Left lung (tissue), 10 donors: ENCODE data around the gene UST. TPM values are rescaled to one million over a fixed set of nuclear protein-coding genes. Genes with fewer than 3 reads are reported as not detected.

Source experiments
- ATAC-seq: fragments of 200-7000 bp; cut with Tn5 transposase; one replicate; pipeline ENCODE4 v1.9.1; 2020; ENCODE audit warnings: moderate library complexity
- DNase-seq, 4 donors: peaks; one replicate each; pipeline ENCODE4 v3.0.0-alpha.2; 2013 to 2020
- H3K27ac ChIP-seq, 2 donors: fragments of 200-600 bp; sonication (generic) in 1 of 2; one replicate each; pipeline versions ENCODE4 v1.5.0 to v1.8.0; 2020 to 2021
- H3K27me3 ChIP-seq, 2 donors: fragments of 200-600 bp; sonication (generic) in 1 of 2; one replicate each; pipeline versions ENCODE4 v1.5.0 to v1.8.0; 2020 to 2021
- H3K36me3 ChIP-seq, 2 donors: fragments of 200-600 bp; sonication (generic) in 1 of 2; one replicate each; pipeline versions ENCODE4 v1.5.0 to v1.8.0; 2020 to 2021
- H3K4me1 ChIP-seq, 2 donors: fragments of 200-600 bp; one replicate each; pipeline ENCODE4 v1.8.0; 2021
- H3K4me3 ChIP-seq, 2 donors: fragments of 200-600 bp; sonication (generic) in 1 of 2; one replicate each; pipeline versions ENCODE4 v1.5.0 to v1.8.0; 2020 to 2021; ENCODE audit warnings: mild to moderate bottlenecking in 1 of 2
- H3K9me3 ChIP-seq, 2 donors: fragments of 200-600 bp; sonication (generic) in 1 of 2; one replicate each; pipeline versions ENCODE4 v1.5.0 to v1.8.0; 2020 to 2021
- intact Hi-C, 2 donors: fragments of 100-400 bp; cut with DNase I; formaldehyde crosslinking; loops; one replicate each; pipeline versions ENCODE4 v1.11.2 to v1.14.2; 2022
- polyA plus RNA-seq, 6 donors: library from polyadenylated mRNA; unstranded; fragments of 120-200 nt; gene quantifications; one replicate each; pipeline ENCODE4 v1.2.1, GENCODE V29; 2013; ENCODE audit not compliant: insufficient read length in 6 of 6
- total RNA-seq, 2 donors: library from RNA; stranded (reverse); fragmentation: NEBNext Ultra II Directional; extraction: Animal tissue kit (Norgen Biotek cat#: 25700); gene quantifications; one replicate each; pipeline ENCODE4 v1.2.1, GENCODE V29; 2021
- TF ChIP-seq, protein P1 (sequence below), 2 donors: fragments of 200-600 bp; sonication (generic) in 1 of 2; IDR thresholded peaks; one replicate each; pipeline versions ENCODE4 v1.5.0 to v1.8.0; 2021; ENCODE audit warnings: antibody characterized with exemption in 2 of 2
- donor health status: DM: no; HTN: yes; CAD: no.
- donor health status: DM: no; HTN: no; CAD: no.

Gene UST
- total and polyA plus RNA-seq, 8 donors = 7.4 to 17.0 (median 9.5) TPM

GRCh38 chr6:149041953-149042352, 295.1 kb downstream of the UST start:
- peaks cover 0 to 3% of the 10 kb centered on the region in 2 donors for H3K4me1 ChIP-seq
- H3K27ac ChIP-seq = no peak overlapping the region
- no peaks in the 10 kb centered on the region for H3K27me3 ChIP-seq
- no peak for ATAC-seq
- H3K36me3 ChIP-seq = no peaks in the 10 kb centered on the region
- TF ChIP-seq, protein P1, sequence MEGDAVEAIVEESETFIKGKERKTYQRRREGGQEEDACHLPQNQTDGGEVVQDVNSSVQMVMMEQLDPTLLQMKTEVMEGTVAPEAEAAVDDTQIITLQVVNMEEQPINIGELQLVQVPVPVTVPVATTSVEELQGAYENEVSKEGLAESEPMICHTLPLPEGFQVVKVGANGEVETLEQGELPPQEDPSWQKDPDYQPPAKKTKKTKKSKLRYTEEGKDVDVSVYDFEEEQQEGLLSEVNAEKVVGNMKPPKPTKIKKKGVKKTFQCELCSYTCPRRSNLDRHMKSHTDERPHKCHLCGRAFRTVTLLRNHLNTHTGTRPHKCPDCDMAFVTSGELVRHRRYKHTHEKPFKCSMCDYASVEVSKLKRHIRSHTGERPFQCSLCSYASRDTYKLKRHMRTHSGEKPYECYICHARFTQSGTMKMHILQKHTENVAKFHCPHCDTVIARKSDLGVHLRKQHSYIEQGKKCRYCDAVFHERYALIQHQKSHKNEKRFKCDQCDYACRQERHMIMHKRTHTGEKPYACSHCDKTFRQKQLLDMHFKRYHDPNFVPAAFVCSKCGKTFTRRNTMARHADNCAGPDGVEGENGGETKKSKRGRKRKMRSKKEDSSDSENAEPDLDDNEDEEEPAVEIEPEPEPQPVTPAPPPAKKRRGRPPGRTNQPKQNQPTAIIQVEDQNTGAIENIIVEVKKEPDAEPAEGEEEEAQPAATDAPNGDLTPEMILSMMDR (IDR thresholded peaks at IDR 0.05) = no peak
- H3K4me3 ChIP-seq = no peak overlapping the region
- no peaks in the 10 kb centered on the region for H3K9me3 ChIP-seq
- intact Hi-C loops = no loop called here
- DNase-seq = no peak

DNA sequence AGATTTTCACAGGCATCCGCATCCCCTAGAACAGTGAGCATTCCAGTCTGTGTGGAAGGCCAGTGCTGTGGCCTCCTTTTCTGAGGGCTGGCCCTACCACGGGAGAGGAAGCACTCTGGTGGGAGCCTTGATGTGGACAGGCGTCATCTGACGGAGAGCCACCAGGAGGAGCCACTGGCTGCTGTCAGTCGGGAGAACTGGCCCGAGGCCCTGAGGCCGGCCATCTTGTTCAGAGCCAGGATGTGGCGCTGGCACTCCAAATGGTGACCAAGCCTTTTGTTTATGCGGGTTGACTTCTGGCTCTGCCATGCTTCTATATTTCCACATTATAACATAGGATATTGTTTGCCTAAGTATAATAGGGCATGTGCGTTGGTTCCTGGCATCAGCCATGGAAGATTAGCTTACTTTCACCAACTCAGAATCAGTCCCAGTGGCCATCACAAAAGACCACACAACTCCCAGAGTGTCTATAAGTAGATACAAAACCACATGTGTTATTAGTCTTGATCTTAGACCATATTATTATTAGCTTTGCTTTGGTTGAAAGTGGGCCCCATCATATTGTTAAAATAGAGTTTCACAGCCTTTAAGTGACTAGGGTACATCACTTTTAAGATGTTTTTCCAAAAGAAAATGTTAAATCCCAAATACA, 296.8 kb downstream of the UST start:
- H3K9me3 ChIP-seq = no peaks in the 10 kb centered on the region
- no peak overlapping the region for H3K4me3 ChIP-seq
- intact Hi-C loops = no loop called here
- TF ChIP-seq, protein P1 (IDR thresholded peaks at IDR 0.05) = no peak
- no peaks in the 10 kb centered on the region for H3K27me3 ChIP-seq
- no peaks in the 10 kb centered on the region for H3K36me3 ChIP-seq
- H3K27ac ChIP-seq = no peak overlapping the region
- peaks cover 0 to 3% of the 10 kb centered on the region in 2 donors for H3K4me1 ChIP-seq
- DNase-seq = no peak
- ATAC-seq = no peak

GRCh38 chr6:149044528-149044927, 297.7 kb downstream of the UST start:
- Histone ChIP-seq H3K36me3 (no peaks in the 10 kb centered on the region), H3K4me1 (peaks cover 0 to 3% of the 10 kb centered on the region in 2 donors), H3K27ac (no peak overlapping the region), H3K4me3 (no peak overlapping the region), H3K27me3 (no peaks in the 10 kb centered on the region), H3K9me3 (no peaks in the 10 kb centered on the region)
- ATAC-seq = no peak
- TF ChIP-seq, protein P1 (IDR thresholded peaks at IDR 0.05) = no peak
- intact Hi-C loops = no loop called here
- DNase-seq = no peak

DNA sequence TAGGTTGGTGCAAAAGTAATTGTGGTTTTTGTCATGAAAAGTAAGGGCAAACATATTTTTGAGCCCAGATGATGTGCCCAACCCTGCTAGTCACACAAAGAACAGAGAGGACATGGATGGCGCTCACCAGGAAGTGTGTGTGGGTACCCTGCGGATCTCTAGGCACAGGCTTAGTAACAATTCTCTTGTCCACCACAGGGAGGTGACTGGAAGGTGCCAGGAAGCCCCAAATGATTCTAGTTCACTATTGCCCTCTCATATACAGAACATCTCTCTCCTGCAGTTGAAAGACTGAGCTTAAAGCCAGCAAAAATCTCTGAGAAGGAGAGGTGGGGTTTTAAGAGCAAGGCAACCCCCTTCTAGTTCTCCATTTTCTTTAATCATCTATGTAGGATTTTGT, 298.6 kb downstream of the UST start:
- Histone ChIP-seq H3K27me3 (no peaks in the 10 kb centered on the region), H3K9me3 (no peaks in the 10 kb centered on the region), H3K27ac (no peak overlapping the region), H3K36me3 (no peaks in the 10 kb centered on the region), H3K4me1 (peaks cover 0 to 3% of the 10 kb centered on the region in 2 donors), H3K4me3 (no peak overlapping the region)
- ATAC-seq (no peak), DNase-seq (no peak)
- TF ChIP-seq, protein P1 (IDR thresholded peaks at IDR 0.05) = no peak
- intact Hi-C loops = no loop called here

DNA sequence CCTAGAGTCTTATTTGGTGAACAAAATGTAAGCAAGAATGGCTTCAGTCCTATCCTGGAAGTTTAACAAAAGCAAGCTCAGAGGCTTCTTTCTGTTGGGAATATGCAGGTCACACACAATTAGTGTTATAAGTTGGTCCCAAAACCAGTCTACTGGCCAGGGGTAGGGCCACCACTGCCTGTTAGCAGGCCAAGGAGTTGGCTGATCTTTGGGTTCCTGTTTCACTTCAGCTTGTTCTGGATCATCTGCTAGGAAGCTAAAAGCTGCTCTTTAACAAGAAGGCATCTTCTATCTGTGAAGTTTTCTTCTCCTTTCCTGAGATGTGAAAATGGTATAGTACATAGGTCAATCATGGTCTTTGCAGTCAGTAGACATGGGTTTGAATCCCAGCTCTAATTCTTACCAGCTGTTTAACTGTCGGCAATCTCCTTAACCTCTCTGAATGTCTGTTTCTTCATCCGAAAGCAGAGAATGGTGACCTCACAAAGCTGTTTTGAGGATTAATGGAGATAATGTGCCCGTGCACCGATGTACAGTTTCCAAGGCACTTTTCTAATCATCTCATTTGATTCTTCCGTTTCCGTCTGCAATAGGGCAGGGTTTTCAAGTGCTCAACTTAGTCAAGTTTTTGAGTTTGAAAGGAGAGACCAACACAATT, 299.5 kb downstream of the UST start:
- H3K36me3 ChIP-seq = no peaks in the 10 kb centered on the region
- H3K9me3 ChIP-seq = no peaks in the 10 kb centered on the region
- TF ChIP-seq, protein P1 (IDR thresholded peaks at IDR 0.05) = no peak
- peaks cover 0 to 3% of the 10 kb centered on the region in 2 donors for H3K4me1 ChIP-seq
- intact Hi-C loops = no loop called here
- H3K27me3 ChIP-seq = no peaks in the 10 kb centered on the region
- no peak overlapping the region for H3K4me3 ChIP-seq
- ATAC-seq = no peak
- DNase-seq = no peak
- H3K27ac ChIP-seq = no peak overlapping the region
